Peyer's patch (tissue), 4 donors: ENCODE results near the gene RAB37.

Experiments used
- POLR2A ChIP-seq, 2 donors: fragments of 450-650 bp; IDR thresholded peaks; one replicate each; pipeline ENCODE4 v1.5.1; 2017; ENCODE audit warnings: antibody characterized with exemption in 2 of 2, mild to moderate bottlenecking in 2 of 2, moderate library complexity in 2 of 2
- TF ChIP-seq, protein P1 (sequence below), 6 experiments: fragments of 450-650 bp in 4 of 6; fragments of 200-600 bp in 2 of 6; sonication (generic) in 1 of 6; IDR thresholded peaks; one replicate each; pipeline ENCODE4 v1.5.1; 2017 to 2019; ENCODE audit warnings: antibody characterized with exemption in 6 of 6, mild to moderate bottlenecking in 3 of 6, moderate library complexity in 1 of 6

DNA sequence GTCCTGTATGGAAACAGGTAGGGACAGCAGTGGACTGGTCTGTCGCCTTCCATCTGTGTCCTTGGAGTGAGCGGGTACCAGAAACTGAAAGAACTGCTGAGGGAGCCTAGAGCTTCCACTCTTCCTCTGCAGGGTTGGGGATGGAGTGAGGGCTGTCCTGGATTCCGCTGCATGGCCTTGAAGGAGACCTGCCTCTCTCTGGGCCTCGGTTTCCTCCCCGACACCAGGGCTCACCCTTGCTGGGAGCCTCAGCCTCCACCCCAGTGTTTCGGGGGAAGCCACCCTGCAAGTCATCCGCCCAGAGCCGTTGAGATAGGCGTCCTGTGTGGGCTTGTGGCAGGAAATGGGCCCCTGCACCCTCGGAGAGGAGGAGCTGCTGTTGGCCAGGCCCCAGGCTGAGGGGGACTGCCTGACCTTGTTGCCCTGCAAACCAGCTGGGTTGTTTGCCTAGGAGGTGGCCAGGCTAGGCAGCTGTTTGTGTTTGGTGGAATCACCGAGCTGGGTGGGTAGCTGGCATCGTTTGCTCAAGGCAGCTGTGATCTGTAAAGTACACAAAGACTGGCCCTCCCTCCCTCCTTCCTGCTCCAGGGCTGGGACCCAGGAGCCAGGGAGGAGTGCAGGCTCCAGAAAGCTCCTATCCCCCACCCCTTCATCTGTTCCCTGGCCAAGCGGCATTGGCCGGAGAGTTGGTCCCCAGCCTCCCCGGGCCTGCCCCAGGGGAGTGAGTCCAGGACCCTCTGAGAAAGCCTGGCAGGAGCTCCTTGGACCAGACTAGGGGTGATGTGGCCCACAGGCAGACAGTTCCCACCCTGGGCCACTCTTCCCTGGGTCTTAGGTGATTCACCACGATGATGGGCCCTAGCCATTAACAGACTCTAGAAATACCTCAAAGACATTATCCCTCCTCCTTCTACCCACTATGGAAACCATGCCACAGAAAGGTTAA is 1.3 kb downstream of the RAB37 start:
- TF ChIP-seq, protein P1, sequence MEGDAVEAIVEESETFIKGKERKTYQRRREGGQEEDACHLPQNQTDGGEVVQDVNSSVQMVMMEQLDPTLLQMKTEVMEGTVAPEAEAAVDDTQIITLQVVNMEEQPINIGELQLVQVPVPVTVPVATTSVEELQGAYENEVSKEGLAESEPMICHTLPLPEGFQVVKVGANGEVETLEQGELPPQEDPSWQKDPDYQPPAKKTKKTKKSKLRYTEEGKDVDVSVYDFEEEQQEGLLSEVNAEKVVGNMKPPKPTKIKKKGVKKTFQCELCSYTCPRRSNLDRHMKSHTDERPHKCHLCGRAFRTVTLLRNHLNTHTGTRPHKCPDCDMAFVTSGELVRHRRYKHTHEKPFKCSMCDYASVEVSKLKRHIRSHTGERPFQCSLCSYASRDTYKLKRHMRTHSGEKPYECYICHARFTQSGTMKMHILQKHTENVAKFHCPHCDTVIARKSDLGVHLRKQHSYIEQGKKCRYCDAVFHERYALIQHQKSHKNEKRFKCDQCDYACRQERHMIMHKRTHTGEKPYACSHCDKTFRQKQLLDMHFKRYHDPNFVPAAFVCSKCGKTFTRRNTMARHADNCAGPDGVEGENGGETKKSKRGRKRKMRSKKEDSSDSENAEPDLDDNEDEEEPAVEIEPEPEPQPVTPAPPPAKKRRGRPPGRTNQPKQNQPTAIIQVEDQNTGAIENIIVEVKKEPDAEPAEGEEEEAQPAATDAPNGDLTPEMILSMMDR (IDR thresholded peaks at IDR 0.05) = no peak
- no peak for TF ChIP-seq POLR2A (IDR thresholded peaks at IDR 0.05)
